HG03575 (cell line): Measurements from ENCODE around the gene CACNB3.

ENCODE experiments used
- ATAC-seq: cut with Tn5 transposase; IDR thresholded peaks from one replicate; pipeline ENCODE4 v1.9.1; 2021; ENCODE audit not compliant: unreplicated experiment, insufficient number of reproducible peaks, low FRiP score; ENCODE audit errors: extremely low read depth

Gene CACNB3

DNA sequence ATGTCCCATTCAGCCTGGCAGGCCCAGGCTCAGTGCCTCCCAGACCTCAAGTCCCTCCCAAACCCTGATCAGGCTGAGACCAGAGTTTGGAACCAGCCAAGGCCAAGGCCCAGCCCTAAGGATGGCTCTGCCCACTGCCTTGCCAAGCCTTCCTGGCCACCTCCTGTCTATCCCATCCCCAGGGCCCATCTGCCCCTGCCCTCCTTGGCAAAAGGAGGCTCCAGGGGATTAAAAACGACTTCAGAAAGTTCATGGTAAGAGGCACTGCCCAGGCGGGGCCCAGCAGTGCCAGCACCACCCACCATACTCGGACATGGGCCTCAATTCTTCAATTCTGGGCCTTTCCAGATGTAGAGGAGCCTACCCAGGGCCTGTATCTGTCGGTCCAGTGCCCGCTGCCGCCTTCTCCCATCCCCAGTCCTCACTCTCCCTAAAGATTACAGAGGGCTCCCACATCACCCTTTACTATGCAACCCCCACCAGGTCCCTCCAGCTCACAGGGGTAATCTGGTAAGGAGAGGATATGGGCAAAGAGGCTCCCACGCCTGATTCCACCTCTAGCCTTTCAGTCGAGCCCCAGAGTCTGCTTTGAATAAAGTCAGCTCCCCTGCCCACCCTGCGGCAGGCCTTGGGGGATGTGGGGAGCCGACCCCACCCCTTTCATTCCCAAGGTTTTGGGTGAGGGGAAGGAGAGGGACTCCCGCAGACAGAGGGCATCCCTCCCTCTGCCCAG is 30.3 kb upstream of the CACNB3 start:
- ATAC-seq, result no peak

DNA sequence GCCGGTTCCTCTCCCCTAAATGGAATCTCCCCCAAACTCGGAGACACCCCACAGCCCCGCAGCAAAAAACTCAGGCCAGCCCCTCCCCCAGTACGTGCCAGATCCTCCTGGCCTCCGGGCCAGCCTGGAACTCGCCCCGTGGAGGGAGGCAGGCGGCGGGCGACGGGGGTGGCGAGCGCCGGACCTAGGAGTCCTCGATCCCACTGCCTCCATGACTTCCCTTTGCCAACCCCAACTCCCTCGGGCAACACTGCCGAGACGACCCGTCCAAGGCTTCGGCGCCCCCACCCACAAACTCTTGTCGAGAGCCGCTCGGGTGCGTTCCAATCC is 29.8 kb upstream of the CACNB3 start:
- no peak for ATAC-seq

DNA sequence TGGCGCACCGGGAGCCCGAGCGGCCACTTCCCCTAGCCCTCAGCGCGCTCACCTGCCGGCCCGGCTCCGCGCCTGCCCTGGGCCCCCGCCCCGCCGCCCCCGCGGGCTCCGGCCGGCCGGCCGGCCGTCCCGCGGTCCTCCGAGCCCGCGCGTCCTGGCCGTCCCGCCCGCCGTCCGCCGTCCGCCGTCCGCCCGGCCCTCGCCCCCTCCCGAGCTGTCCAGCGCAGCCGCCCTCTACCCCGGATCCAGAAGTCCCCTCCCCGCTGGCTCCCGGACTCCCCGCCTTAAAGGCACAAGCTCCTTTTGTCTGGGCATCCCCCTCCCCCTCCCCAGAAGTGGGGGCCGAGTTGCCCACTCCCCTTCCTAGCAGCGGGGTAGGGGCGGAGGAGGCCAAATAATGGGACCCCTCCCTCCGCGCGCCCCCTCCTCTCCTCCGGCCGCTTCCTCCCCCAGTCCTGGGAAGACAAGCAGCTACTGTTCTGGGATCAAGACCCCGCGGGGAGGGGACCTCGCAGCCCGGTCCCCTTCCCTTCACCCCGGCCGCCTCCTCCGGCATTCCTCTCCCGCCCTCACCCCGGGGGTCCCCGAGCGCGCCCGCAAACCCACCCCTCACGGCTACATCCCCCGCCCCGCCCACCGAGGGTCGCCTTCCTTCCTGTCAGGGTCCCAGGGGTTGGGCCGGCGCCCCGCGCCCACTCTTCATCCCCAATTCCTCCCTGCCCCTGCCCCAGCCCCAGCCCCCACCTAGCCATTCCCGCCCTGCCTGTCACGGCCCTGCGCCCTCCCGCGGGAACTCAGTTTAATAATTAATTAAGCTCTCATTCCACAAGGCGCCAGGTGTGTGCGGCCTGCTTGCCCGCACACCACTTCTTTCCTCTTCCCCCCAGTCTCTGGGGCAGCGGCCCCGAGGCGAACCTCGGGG is 29.2 kb upstream of the CACNB3 start, which contains the start of gene ADCY6:
Gene ADCY6 (minus strand): TSS at position 236 of the 922 bp plus-strand sequence. CDS start 5,655 bp downstream, outside the sequence.
- ATAC-seq, result no peak

DNA sequence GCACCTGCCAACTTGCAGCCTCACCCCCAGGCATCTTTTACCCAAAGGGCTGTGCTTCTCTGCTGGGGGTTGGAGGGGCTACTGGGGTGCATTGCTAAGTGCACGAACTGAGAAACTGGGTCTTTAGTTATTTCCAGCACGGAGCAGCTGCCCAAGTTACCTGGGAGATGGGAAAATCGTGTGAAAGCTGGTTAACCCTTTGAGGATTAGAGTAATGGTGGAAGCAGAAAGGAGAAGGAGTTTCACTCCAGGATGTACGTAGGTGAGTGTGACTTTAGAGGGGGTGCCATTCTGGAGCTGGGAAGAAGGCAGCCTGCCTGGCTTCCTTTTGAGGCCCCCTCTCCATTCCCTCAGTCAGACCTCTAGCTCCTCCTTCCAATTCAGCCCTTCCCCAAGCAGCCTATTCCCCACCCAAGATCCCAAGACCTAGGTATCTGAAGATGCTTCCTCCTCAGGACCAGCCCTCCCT is 28.4 kb upstream of the CACNB3 start:
- ATAC-seq, result no peak

DNA sequence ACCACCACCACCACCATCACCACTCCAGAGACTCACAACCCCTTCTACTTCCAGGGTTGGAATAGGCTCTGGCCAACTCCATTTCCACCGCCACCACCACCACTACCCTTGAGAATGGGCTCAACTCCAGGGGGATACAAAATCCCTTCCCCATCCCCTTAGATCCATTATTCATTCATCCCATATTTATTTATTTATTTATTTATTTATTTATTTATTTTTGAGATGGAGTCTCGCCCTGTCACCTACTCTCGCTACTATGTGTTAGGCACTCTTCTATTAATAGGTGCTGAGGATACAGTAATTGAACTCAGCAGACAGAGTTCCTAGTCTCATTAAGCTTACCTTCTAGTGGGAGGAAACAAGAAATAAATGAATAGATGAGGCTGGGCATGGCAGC is 24.6 kb upstream of the CACNB3 start:
- no peak for ATAC-seq

DNA sequence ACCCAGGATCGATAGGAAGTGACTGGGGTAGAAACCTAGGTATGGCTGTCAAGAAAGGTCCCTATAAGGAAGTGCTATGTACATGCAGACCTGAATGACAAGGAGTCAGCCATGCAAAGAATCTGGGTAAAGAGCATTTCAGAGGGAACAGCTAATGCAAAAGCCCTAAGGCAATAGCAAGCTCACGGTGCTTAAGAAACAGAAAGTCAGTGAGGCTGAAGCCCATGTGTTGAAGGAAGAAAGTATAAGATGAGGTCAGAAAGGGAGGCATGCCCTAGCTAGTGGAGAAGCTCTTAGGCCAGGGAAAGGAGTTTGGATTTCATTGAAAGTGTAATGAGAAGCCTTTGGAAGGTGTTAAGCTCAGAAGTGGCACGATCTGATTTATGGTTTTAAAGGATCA is 23.4 kb upstream of the CACNB3 start:
- ATAC-seq, result no peak

DNA sequence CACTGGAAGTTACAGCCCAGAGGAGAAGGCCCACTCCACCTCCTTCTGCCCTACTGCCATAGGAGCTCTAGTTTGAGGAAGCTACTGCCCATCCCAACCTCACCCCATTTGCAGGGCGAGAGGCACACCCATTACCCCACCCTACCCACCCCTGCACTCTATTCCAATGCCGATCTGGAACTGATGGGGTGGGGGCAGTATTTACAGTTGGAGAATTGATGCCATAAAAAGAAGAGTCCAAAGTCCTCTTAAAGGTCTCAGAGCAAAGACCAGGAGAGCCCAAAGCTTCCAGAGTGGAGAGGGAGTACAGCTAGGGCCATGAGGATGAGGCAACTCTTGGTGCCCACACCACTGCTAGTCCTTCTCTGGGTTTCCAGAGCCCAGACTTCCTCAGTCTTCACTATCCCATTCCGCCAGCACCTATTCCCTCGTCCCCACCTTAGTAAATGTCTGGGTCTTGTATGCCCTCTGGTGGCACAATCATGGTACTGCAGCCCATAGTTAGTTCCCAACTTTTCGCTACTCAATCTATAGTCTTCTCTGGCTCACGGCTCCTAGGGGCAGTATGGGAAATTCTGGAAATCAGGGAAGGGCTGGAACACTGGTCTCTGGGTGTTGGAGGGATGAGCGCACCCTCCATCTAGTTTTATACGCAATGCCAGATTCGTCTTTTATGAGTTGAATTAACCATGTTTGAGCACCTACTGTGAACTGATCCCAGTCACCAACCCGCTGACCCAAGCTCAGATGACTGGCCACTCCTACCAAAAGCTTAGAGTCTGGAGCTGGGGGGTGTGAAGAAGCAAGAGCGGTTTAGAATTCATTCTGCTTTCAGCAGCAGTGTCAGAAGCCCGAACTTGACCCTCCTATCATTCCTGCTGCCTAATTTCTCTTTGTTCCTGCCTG is 22.5 kb upstream of the CACNB3 start:
- no peak for ATAC-seq

DNA sequence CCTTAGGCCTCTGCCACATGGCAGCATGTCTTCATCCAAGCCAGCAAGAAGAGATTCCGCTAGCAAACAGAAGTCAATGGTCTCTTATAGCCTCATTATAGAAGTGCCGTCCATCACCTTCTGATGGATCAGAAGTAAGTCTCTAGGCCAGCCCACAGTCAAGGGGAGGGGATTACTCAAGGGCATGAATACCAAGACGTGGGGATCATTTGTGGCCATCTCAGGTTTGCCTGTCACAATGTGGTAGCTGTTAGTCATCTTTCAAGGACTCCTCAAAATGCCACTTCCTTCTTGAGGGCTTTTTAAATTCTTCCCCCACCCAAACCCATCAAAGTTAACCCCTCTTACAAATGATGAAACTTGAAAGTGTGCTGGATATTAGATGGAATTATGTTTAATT is 21.3 kb upstream of the CACNB3 start:
- ATAC-seq, result no peak

DNA sequence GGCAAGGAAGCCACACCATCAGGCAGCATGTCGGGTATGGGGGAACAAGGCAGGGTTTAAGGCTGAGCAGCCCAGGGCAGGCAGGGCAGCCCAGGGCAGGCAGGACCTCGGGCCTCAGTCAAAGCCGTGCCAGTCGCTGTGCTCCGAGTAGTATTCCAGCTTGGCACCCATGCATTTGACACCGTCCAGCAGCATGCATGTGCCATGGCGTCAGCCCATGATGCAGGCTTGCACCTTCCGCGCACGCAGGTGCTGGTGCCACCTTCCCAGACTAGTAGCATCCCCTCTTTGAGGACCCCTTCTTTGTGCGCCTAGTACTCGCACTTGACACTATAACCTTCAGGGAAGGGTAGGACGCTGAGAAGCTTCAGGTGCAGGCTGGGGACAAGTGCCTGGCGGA is 17.8 kb upstream of the CACNB3 start:
- no peak for ATAC-seq

DNA sequence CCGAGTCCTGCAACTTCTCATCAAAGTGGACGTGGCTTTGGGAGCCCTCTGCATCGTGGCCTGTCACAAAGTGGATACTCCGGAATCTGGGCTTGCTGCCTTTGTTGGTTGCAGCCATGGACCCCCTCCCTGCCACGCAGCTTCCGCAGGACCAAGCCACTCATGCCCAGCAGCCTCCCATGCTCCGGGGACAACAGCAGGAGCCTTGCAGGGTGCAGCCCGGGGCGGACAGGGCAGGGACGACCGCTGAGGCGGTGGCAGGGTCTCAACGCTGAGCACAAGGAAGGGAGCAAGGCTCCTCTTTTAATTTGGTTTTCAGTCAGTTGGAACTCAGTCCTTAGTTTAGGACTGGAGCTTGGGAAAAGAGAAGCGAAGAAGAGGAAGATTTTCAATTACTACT is 17.3 kb upstream of the CACNB3 start:
- ATAC-seq, result no peak

DNA sequence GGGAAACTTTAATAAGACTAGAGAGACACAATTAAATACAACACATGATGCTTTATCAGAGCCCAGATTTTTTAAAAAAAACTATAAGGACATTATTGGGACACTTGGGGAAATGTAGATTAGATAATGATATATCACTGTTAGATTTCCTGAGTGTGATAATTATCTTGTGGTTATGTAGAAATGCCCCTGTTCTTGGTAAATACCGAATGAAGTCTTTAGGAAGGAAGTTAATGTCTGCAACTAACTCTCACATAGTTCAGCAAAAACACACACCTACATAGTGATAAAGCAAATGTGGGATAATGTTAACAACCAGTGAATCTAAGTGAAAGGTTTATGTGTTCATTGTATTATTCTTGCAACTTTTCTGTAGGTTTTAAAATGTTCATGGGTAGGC is 14.6 kb upstream of the CACNB3 start:
- no peak for ATAC-seq

DNA sequence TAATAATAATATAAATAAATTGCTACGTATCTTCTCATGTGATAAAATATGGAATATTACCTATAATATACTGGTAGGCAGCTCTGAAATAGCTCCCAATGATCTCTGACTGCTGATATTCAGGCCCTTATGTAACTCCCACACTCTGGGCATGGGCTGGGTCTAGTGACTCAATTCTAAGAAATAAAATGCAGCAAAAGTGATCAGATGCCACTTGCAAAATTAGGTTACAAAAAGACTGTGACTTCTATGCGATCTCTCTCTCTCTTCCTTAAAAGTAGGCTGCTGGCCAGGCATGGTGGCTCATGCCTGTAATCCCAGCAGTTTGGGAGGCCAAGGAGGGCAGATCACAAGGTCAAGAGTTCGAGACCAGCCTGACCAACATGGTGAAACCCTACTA is 10.3 kb upstream of the CACNB3 start:
- ATAC-seq, result no peak

DNA sequence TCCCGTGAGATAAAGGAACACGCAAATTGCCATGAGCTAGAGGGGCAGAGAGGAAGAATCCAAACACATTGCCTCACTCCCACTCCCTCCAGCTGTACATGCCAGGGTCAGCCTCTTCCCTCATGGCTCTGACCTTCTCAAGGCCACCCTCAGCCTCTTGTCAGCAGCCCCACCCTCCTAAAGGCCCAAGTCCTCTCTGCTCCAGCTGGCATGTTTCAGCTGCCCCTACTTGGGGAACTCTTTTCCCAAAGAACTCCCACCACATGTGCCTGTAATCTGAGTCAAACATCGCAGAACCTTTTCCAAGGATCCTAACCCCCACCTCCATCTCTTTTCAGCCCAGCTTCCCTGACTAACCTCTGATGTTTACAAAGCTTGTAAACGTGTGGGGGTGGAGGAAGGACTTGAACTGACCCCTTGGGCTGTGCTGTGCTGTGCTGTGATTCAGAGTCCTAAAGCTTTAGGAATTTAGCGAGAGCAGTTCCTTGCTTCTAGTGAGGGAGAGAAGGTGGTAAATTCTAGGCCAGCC is 7.3 kb upstream of the CACNB3 start:
- no peak for ATAC-seq

DNA sequence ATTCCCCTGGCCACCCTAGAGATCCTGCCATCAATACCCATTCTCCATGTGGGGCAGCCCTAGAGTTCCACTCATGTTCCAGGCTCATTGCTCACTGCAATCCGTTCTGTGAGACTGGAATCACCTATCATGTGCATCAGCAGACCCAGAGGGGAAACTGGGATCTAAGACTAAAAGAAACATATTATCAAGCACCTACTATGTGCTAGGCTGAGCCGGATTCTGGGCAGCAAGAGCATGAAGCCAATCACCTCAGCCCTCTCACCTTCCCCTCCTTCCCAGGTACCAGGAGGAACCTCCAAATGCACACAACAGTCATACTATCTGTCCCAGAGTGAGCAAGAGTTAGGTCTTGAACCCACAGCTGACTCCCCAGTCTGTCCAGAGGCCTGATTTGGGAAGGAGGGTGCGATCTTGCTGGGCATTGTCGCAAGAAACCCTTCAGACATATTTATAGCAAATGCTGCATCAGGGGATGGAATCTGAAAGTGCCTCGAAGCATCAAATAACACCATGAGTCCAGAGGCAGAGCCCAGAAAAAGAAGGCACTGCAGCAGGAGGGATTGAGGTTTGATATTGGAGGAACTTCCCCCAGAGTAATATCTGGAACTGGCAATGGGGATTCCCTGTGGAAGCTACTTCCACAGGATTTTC is 6.7 kb upstream of the CACNB3 start:
- ATAC-seq, result no peak

DNA sequence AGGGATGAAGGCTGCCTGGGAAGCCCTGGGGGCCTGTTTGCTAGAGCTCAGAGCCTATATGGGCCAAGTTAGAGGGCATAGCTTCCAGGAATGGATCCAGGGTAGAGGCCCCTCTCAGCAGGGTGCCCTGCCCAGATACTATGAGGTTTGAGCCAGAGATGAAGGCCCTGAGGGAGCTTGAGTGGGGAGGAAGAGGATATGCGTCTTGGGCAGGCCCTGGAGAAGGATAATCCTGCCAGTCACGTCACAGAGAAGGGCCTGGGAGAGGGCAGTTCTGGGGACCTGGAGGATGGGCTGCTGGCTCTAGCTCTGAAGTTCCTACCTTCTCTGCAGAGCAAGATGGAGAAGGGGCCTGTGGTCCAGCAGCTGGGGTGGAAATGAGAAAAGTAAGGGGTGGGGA is 5.9 kb upstream of the CACNB3 start:
- no peak for ATAC-seq

DNA sequence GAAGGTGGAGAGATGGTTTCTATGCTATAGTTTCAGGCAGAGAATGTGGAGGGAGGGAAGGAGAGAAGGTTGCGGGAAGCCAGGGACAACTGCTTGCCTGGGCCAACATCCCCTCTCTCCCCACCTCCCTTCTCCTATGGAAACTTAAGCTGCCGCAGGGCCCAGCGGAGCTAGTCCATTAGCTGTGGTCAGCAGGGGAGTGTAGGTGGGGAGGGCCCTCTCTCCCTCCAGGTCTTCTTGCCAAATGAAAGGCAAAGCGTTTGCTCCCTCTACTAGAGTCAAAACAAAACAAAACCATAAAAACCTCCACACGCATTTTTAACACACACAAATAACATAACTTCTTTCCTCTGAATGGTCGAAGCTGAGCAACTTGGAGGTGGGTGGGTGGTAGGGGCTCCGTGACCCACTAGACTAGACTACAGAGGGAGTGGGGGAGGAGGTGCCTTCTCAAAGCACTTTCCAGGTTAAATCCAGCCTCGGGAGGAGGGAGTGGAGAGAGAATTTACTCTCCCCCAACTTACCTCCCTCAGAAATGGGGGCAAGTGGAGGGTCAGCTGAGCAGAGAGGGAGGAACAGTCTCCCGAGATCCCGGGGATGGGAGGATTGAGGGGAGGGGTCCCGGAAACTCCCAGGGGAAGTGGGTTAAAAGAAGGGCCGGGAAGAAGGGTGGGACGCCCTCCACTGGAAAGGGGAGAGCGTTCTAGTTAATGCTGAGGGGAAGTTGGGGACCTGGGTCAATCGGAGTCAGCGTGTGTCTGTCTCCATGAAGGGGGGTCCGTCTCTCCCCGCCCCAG is 4.6 kb upstream of the CACNB3 start:
- ATAC-seq, result no peak

DNA sequence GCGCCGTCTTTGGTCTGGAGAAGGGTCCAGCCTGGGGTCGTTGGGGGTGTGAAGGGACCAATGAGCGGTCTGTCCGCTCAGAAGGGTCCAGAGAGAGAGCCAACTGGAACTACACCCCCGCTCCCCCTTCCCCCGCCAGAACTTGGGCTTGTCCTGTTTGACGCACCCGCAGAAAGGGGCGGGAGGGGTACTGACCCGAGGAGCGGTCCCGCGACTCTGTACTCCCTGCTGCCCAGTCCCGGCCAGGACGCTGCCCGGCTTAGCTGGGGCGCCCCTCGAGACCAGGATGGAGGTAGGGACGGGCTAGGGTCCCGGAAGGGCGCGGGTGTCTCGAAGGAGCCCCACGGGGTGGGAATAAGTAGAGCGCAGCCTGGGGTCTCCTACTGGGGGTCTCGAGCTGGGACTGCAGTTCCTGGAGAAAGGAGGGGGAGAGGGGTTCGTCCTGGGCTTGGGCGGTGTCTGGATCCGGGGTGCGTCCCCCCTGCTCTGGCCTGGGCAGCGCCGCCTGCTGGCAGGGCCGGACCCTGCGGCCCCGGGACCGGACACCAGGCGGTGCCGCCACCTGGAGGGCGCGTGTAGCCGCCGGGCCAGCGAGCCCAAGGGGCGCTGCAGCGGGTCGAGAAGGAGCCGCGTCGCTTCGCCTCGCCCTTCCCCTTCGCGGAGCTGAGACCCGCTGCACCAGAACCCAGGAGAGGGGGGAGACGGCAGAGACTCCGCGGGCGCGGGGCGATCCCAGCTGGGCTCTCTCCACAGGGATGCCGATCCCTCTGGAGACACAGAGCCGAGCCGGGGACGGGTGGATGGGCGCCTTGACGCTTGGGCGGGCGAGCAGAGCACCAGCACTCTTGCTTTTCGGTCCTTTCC is 3.8 kb upstream of the CACNB3 start:
- no peak for ATAC-seq
